NT2/D1 (cell line): ENCODE measurements around the gene SLC6A7.

Experiments
- DNase-seq: peaks from one replicate; pipeline ENCODE4 v3.0.0-alpha.2; 2011; ENCODE audit warnings: low read depth, low spot score
- H3K27me3 ChIP-seq: 2 replicates; pipeline ENCODE4 v1.6.0; 2011; ENCODE audit warnings: mild to moderate bottlenecking; ENCODE audit not compliant: insufficient read length, insufficient read depth
- H3K36me3 ChIP-seq: 2 replicates; pipeline ENCODE4 v1.6.1; 2011; ENCODE audit warnings: mild to moderate bottlenecking, low read length, mixed read lengths; ENCODE audit not compliant: insufficient read depth, insufficient read length
- H3K4me1 ChIP-seq: 2 replicates; pipeline ENCODE4 v1.5.1; 2011; ENCODE audit not compliant: insufficient read depth, insufficient read length
- H3K4me3 ChIP-seq: 2 replicates; pipeline ENCODE4 v1.5.1; 2011; ENCODE audit warnings: low read depth; ENCODE audit not compliant: insufficient read length
- H3K9ac ChIP-seq: 2 replicates; pipeline ENCODE4 v1.6.0; 2011; ENCODE audit warnings: low read depth; ENCODE audit not compliant: insufficient read length
- H3K9me3 ChIP-seq: 2 replicates; pipeline ENCODE4 v1.5.1; 2011; ENCODE audit warnings: mild to moderate bottlenecking, low read length; ENCODE audit not compliant: insufficient read depth
- SUZ12 ChIP-seq: IDR thresholded peaks from 2 replicates; pipeline ENCODE4 v1.6.1; 2011; ENCODE audit not compliant: insufficient read length, insufficient read depth; ENCODE audit errors: extremely low read depth
- YY1 ChIP-seq: IDR thresholded peaks from 2 replicates; pipeline ENCODE4 v1.6.1; 2011; ENCODE audit not compliant: insufficient read length, insufficient read depth
- ZNF274 ChIP-seq: IDR thresholded peaks from 2 replicates; pipeline ENCODE4 v1.6.1; 2011; ENCODE audit warnings: mild to moderate bottlenecking, low read depth, low read length

The SLC6A7 gene

GRCh38 chr5:150208187-150209098, 18.6 kb downstream of the SLC6A7 start:
- Histone ChIP-seq H3K9ac (no peak overlapping the region), H3K27me3 (no peaks in the 10 kb centered on the region), H3K4me3 (no peak overlapping the region), H3K36me3 (no peaks in the 10 kb centered on the region), H3K9me3 (no peaks in the 10 kb centered on the region), H3K4me1 (peaks cover 19% of the 10 kb centered on the region)
- TF ChIP-seq YY1 (no peak), SUZ12 (no peak)
- no peak for DNase-seq

- DNase-seq, result no peak
- Histone ChIP-seq H3K4me3 (no peak overlapping the region), H3K9me3 (no peaks in the 10 kb centered on the region), H3K4me1 (peaks cover 20% of the 10 kb centered on the region), H3K27me3 (no peaks in the 10 kb centered on the region), H3K36me3 (no peaks in the 10 kb centered on the region), H3K9ac (no peak overlapping the region)
- TF ChIP-seq ZNF274 (no peak), SUZ12 (no peak), YY1 (no peak)
Measured at GRCh38 chr5:150209099-150209635, 19.3 kb downstream of the SLC6A7 start.

GRCh38 chr5:150210644-150211043, 20.8 kb downstream of the SLC6A7 start:
- Histone ChIP-seq H3K9me3 (no peaks in the 10 kb centered on the region), H3K36me3 (no peaks in the 10 kb centered on the region), H3K9ac (peak overlapping the region; percentile 47), H3K4me3 (no peak overlapping the region), H3K27me3 (peaks cover 3% of the 10 kb centered on the region), H3K4me1 (peaks cover 20% of the 10 kb centered on the region)
- no peak for DNase-seq
- TF ChIP-seq ZNF274 (no peak), YY1 (no peak), SUZ12 (no peak)

- TF ChIP-seq YY1 (no peak), SUZ12 (no peak), ZNF274 (no peak)
- Histone ChIP-seq H3K9ac (peak overlapping the region; percentile 47), H3K4me1 (peaks cover 18% of the 10 kb centered on the region), H3K27me3 (peaks cover 3% of the 10 kb centered on the region), H3K9me3 (no peaks in the 10 kb centered on the region), H3K36me3 (no peaks in the 10 kb centered on the region), H3K4me3 (no peak overlapping the region)
- DNase-seq, result no peak
Measured at GRCh38 chr5:150211156-150212030, 21.5 kb downstream of the SLC6A7 start.

- no peak overlapping the region for H3K9ac ChIP-seq
- H3K4me3 ChIP-seq, result no peak overlapping the region
- no peak for TF ChIP-seq ZNF274
- TF ChIP-seq YY1, result no peak
- TF ChIP-seq SUZ12, result no peak
- H3K36me3 ChIP-seq, result no peaks in the 10 kb centered on the region
- no peak for DNase-seq
- peaks cover 15% of the 10 kb centered on the region for H3K4me1 ChIP-seq
- H3K9me3 ChIP-seq, result no peaks in the 10 kb centered on the region
- H3K27me3 ChIP-seq, result peaks cover 19% of the 10 kb centered on the region
Measured at GRCh38 chr5:150213530-150213929, 23.7 kb downstream of the SLC6A7 start.

GRCh38 chr5:150214289-150214688, 24.4 kb downstream of the SLC6A7 start:
- Histone ChIP-seq H3K9ac (no peak overlapping the region), H3K36me3 (no peaks in the 10 kb centered on the region), H3K9me3 (no peaks in the 10 kb centered on the region), H3K4me3 (no peak overlapping the region), H3K27me3 (peaks cover 19% of the 10 kb centered on the region), H3K4me1 (peaks cover 15% of the 10 kb centered on the region)
- TF ChIP-seq SUZ12, result no peak
- TF ChIP-seq ZNF274, result no peak
- no peak for TF ChIP-seq YY1
- no peak for DNase-seq
